Hepatocyte (in vitro differentiated cells): ENCODE measurements around the gene GRK3.

Experiments used
- EZH2 ChIP-seq: fragments of 200-600 bp; sonication (generic); IDR thresholded peaks from 2 replicates; pipeline ENCODE4 v1.6.1; 2016; ENCODE audit warnings: antibody characterized with exemption, mild to moderate bottlenecking, borderline replicate concordance
- TF ChIP-seq, protein P1 (sequence below): fragments of 200-600 bp; sonication (generic); IDR thresholded peaks from 2 replicates; pipeline ENCODE4 v1.5.1; 2016; ENCODE audit warnings: antibody characterized with exemption, mild to moderate bottlenecking; ENCODE audit not compliant: poor library complexity

DNA sequence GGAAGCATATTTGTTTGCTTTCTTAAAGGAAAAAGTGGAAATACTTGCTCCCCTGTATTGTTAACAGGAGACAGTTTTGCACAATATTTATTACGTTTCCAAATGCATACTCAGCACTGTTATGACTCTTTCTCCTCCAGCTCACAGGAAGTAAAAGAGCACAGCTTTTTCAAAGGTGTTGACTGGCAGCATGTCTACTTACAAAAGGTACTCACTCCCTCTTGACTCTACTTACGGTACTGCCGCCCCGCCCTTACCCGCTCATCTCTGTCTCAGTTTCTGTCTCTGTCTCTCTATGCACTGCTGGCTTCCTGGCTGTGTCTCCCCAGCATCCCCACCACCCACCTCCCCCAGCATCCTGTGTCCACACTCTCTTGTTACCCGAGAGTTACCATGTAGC, 145.3 kb downstream of the GRK3 start:
- no peak for TF ChIP-seq EZH2
- TF ChIP-seq, protein P1, sequence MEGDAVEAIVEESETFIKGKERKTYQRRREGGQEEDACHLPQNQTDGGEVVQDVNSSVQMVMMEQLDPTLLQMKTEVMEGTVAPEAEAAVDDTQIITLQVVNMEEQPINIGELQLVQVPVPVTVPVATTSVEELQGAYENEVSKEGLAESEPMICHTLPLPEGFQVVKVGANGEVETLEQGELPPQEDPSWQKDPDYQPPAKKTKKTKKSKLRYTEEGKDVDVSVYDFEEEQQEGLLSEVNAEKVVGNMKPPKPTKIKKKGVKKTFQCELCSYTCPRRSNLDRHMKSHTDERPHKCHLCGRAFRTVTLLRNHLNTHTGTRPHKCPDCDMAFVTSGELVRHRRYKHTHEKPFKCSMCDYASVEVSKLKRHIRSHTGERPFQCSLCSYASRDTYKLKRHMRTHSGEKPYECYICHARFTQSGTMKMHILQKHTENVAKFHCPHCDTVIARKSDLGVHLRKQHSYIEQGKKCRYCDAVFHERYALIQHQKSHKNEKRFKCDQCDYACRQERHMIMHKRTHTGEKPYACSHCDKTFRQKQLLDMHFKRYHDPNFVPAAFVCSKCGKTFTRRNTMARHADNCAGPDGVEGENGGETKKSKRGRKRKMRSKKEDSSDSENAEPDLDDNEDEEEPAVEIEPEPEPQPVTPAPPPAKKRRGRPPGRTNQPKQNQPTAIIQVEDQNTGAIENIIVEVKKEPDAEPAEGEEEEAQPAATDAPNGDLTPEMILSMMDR, result no peak
